ENCODE data around the gene IQCH.

IQCH gene

DNA sequence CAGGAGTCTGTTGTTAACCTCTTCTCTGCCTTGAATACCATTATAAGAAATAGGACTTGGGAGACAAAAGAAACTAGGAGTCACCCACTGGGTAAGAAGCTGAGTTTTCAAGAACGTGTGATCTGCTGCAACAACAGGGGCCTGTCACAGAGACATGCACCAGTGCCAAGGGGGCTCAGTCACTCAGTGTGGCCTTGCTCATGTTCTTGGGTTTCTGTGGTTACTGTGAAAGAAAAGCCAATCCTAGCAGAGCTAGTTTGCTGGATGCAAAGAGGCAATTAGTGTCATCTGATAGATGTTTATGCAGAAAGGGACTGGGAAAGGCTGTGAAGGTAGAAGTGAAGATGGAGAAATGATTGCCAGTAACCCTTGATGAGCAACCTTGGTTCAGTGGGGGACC, 126.3 kb downstream of the IQCH start:
- DNase-seq (ENCODE audit: low read depth, low spot score): no peak
- TF ChIP-seq, protein P1, sequence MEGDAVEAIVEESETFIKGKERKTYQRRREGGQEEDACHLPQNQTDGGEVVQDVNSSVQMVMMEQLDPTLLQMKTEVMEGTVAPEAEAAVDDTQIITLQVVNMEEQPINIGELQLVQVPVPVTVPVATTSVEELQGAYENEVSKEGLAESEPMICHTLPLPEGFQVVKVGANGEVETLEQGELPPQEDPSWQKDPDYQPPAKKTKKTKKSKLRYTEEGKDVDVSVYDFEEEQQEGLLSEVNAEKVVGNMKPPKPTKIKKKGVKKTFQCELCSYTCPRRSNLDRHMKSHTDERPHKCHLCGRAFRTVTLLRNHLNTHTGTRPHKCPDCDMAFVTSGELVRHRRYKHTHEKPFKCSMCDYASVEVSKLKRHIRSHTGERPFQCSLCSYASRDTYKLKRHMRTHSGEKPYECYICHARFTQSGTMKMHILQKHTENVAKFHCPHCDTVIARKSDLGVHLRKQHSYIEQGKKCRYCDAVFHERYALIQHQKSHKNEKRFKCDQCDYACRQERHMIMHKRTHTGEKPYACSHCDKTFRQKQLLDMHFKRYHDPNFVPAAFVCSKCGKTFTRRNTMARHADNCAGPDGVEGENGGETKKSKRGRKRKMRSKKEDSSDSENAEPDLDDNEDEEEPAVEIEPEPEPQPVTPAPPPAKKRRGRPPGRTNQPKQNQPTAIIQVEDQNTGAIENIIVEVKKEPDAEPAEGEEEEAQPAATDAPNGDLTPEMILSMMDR (IDR thresholded peaks at IDR 0.05; ENCODE audit: insufficient read depth, low read length, missing control alignments): no peak
- H3K4me3 ChIP-seq (ENCODE audit: low read depth, low read length): no peak overlapping the region
- ChIA-PET POLR2A (no interaction called here), CTCF (interaction anchor here (0.6 to 2.2 kb wide), 2 partner anchors 53 to 455 kb away, joined by 3 to 5 read pairs; no protein-coding TSS in a partner anchor)

DNA sequence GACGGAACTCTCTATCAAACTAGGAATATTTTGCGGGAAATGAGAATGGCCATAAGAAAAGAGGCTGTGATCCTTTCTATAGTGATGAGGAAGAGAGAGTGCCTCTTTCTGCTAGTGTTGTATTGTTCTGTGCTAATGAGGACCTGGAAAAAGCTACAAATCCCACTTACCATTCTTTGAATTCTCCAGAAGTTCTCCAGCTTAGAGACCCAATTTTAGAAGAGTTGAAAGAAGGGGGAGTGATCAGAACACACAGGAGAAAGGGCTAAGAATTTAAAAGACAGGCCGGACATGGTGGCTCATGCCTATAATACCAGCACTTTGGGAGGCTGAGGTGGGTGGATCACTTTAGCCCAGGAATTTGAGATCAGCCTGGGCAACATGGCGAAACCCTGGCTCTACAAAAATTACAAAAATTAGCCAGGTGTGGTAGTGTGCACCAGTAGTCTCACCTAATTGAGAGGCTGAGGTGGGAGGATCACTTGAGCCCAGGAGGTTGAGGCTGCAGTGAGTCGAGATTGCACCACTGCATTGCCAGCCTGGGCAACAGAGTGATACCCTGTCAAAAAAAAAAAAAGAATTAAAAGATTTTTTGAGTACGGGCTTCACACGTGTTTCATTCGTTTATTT, 126.9 kb downstream of the IQCH start:
- DNase-seq (ENCODE audit: low read depth, low spot score): no peak
- POLR2A ChIA-PET: no interaction called here
- TF ChIP-seq, protein P1 (IDR thresholded peaks at IDR 0.05; ENCODE audit: insufficient read depth, low read length, missing control alignments): no peak
- H3K4me3 ChIP-seq (ENCODE audit: low read depth, low read length): no peak overlapping the region
- CTCF ChIA-PET: interaction anchor here (0.6 to 2.2 kb wide), 3 partner anchors 48 to 455 kb away, joined by 3 to 5 read pairs (median 3); no protein-coding TSS in a partner anchor

DNA sequence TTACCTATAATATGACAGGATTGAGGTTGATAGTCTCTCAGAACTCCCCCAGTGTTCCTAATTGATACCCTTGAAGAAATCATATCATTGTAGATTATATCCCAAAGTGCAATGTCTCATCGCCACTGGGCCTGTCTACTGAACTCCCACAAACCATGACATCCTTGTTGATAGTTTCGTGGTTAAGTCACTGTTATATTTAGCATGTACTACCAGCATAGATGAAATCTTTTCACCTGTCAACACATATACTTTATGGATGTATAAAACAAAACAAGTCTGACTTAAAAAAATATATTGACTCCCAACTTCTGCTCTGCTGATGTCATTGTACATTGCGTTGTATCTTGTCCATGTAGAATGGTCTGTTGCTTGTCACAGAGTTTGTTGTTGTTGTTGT, 128.1 kb downstream of the IQCH start:
- POLR2A ChIA-PET: no interaction called here
- H3K4me3 ChIP-seq (ENCODE audit: low read depth, low read length): no peak overlapping the region
- CTCF ChIA-PET: interaction anchor here (0.8 to 2.6 kb wide), 4 partner anchors 8 to 453 kb away, joined by 3 to 7 read pairs (median 4); no protein-coding TSS in a partner anchor
- DNase-seq (ENCODE audit: low read depth, low spot score): no peak
- TF ChIP-seq, protein P1 (IDR thresholded peaks at IDR 0.05; ENCODE audit: insufficient read depth, low read length, missing control alignments): no peak

DNA sequence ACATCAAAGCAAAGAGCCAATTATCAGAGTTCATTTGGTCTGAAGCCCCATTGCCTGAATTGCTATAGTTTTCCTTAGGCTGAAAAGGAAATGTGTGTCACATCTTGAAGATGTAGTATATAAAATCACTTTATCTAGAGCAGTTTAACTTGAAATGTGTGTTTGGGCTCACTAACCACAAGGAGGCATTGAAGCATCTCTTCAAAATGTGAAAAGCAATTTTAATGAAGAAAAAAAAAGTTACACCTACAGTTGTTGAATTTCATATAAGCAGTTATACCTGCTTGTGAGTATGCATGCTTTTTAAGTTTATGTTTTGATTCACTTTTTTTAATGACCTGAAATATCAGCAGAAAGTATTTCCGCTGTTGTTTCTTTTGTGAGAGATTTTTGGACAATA, 129.3 kb downstream of the IQCH start:
- POLR2A ChIA-PET: no interaction called here
- TF ChIP-seq, protein P1 (IDR thresholded peaks at IDR 0.05; ENCODE audit: insufficient read depth, low read length, missing control alignments): no peak
- CTCF ChIA-PET: interaction anchor here (1.0 to 2.6 kb wide), 5 partner anchors 9 to 46 kb away, joined by 3 to 7 read pairs (median 4); no protein-coding TSS in a partner anchor
- no peak overlapping the region for H3K4me3 ChIP-seq (ENCODE audit: low read depth, low read length)
- no peak for DNase-seq (ENCODE audit: low read depth, low spot score)

DNA sequence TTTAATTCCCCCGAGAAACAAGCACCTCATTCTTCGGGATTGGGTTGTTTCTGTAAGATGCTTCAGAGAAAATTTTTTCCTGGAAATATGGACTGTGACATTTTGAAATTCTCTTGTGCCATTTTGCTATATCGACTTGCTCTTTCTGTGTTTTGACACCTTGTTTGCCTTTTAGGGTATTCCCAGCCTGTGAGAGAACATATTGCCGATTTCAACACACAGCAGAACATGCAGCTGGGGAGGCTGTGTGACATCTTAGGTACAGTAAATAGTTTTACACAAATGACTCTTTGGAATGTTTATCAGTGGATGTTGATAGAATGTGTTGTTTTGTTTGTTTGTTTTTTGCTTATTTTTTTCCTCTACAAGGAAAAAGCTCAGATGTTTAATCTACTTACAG, 130.2 kb downstream of the IQCH start:
- TF ChIP-seq, protein P1 (IDR thresholded peaks at IDR 0.05; ENCODE audit: insufficient read depth, low read length, missing control alignments): no peak
- no peak overlapping the region for H3K4me3 ChIP-seq (ENCODE audit: low read depth, low read length)
- ChIA-PET CTCF (interaction anchor here (1.0 to 3.8 kb wide), 10 partner anchors 9 to 452 kb away, joined by 3 to 14 read pairs (median 4); no protein-coding TSS in a partner anchor), POLR2A (no interaction called here)
- no peak for DNase-seq (ENCODE audit: low read depth, low spot score)

DNA sequence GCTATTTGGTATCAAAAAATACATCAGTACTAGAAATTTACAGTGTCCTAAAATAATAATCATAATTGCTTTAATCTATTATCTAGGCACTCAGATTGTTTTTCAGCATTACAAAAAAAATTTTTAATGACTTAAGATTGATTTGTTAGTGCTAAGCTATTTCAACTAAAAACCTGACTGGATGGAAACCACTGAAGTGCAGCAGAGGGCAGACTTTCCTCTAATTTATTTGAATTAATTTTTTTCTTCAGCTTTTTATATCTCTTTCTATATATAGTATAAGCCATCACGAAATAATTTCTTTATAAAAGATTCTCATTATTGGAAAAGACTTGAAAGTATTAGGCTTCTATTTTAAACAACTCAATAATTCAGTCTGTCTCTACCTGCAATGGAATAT, 131.4 kb downstream of the IQCH start:
- TF ChIP-seq, protein P1 (IDR thresholded peaks at IDR 0.05; ENCODE audit: insufficient read depth, low read length, missing control alignments): no peak
- no peak for DNase-seq (ENCODE audit: low read depth, low spot score)
- no peak overlapping the region for H3K4me3 ChIP-seq (ENCODE audit: low read depth, low read length)
- ChIA-PET CTCF (interaction anchor here (0.7 to 3.8 kb wide), 6 partner anchors 9 to 451 kb away, joined by 3 to 14 read pairs (median 5); no protein-coding TSS in a partner anchor), POLR2A (no interaction called here)
